Caco-2 (cell line): ENCODE data around the gene VPS26A. TPM values are rescaled to one million over a fixed set of nuclear protein-coding genes. Genes with fewer than 3 reads are reported as not detected.

ENCODE experiments used
- BruUV-seq: library from RNA; stranded (reverse); fragments of 400-500 nt; replicated peaks from 2 replicates; lab custom pipeline; 2021; lab: Mats Ljungman, UMichigan
- CTCF ChIA-PET: fragments of 300-600 bp; sonication (Branson Sonifier 250); formaldehyde crosslinking; loops from one replicate; lab custom pipeline; 2022; ENCODE audit warnings: antibody characterized with exemption; lab: Charles Lee
- POLR2A ChIA-PET: fragments of 300-600 bp; sonication (Branson Sonifier 250); formaldehyde crosslinking; loops from one replicate; lab custom pipeline; 2022; ENCODE audit warnings: antibody characterized with exemption; lab: Charles Lee
- DNase-seq, 2 experiments: peaks; one replicate each; pipeline versions ENCODE4 v3.0.0 to v3.0.0-alpha.2; 2020 to 2022
- H3K27me3 ChIP-seq: replicated peaks from 2 replicates; pipeline ENCODE4 v1.6.0; 2011; ENCODE audit warnings: low read length; ENCODE audit not compliant: control insufficient read depth, insufficient read depth
- H3K36me3 ChIP-seq: 2 replicates; pipeline ENCODE4 v1.5.1; 2011; ENCODE audit warnings: low read length; ENCODE audit not compliant: control insufficient read depth, insufficient read depth
- H3K4me1 ChIP-seq: fragments of 250-450 bp; sonication (Bioruptor Pico); 2 replicates; pipeline ENCODE4 v1.5.1; 2020; ENCODE audit warnings: mild to moderate bottlenecking
- H3K4me3 ChIP-seq: 2 replicates; pipeline ENCODE4 v1.5.1; 2011; ENCODE audit warnings: low read depth, mild to moderate bottlenecking, control low read depth, low read length
- H3K9me3 ChIP-seq: fragments of 250-450 bp; sonication (Bioruptor Pico); 2 replicates; pipeline ENCODE4 v1.5.1; 2020; ENCODE audit warnings: mild to moderate bottlenecking, moderate library complexity
- H3K27ac Mint-ChIP-seq: one replicate; pipeline ENCODE4 v1.8.0; 2022; ENCODE audit warnings: mixed read lengths; ENCODE audit not compliant: unreplicated experiment
- H3K27me3 Mint-ChIP-seq: one replicate; pipeline ENCODE4 v1.8.0; 2022; ENCODE audit warnings: mixed read lengths; ENCODE audit not compliant: insufficient read depth, unreplicated experiment
- H3K36me3 Mint-ChIP-seq: one replicate; pipeline ENCODE4 v1.8.0; 2022; ENCODE audit warnings: mild to moderate bottlenecking, mixed read lengths; ENCODE audit not compliant: insufficient read depth, unreplicated experiment
- H3K4me1 Mint-ChIP-seq: one replicate; pipeline ENCODE4 v1.8.0; 2022; ENCODE audit warnings: low read depth, mixed read lengths; ENCODE audit not compliant: unreplicated experiment
- H3K4me3 Mint-ChIP-seq: one replicate; pipeline ENCODE4 v1.8.0; 2022; ENCODE audit warnings: mild to moderate bottlenecking, moderate library complexity, mixed read lengths; ENCODE audit not compliant: unreplicated experiment
- H3K9me3 Mint-ChIP-seq: one replicate; pipeline ENCODE4 v1.8.0; 2022; ENCODE audit warnings: mixed read lengths; ENCODE audit not compliant: unreplicated experiment
- intact Hi-C: fragments of 100-400 bp; cut with micrococcal nuclease; formaldehyde crosslinking; loops from one replicate; pipeline ENCODE4 v1.10.0; 2022; ENCODE audit not compliant: unreplicated experiment
- total RNA-seq: library from RNA; stranded (reverse); gene quantifications from 2 replicates; pipeline ENCODE4 v1.2.3, GENCODE V29; 2022
- TF ChIP-seq, protein P1 (sequence below), 2 experiments: fragments of 200-600 bp in 1 of 2; IDR thresholded peaks; 1 replicate in 1 of 2; 2 replicates in 1 of 2; pipeline versions ENCODE4 v1.5.1 to v1.8.0; 2011 to 2022; ENCODE audit warnings: antibody characterized with exemption in 1 of 2, control low read depth in 1 of 2, inconsistent platforms in 1 of 2, low read depth in 1 of 2, low read length in 1 of 2, mild to moderate bottlenecking in 1 of 2, moderate library complexity in 1 of 2; ENCODE audit not compliant: insufficient read depth in 1 of 2, severe bottlenecking in 1 of 2, unreplicated experiment in 1 of 2

Gene VPS26A
- total RNA-seq, 1 experiment from 2014 or later = 143 TPM

DNA sequence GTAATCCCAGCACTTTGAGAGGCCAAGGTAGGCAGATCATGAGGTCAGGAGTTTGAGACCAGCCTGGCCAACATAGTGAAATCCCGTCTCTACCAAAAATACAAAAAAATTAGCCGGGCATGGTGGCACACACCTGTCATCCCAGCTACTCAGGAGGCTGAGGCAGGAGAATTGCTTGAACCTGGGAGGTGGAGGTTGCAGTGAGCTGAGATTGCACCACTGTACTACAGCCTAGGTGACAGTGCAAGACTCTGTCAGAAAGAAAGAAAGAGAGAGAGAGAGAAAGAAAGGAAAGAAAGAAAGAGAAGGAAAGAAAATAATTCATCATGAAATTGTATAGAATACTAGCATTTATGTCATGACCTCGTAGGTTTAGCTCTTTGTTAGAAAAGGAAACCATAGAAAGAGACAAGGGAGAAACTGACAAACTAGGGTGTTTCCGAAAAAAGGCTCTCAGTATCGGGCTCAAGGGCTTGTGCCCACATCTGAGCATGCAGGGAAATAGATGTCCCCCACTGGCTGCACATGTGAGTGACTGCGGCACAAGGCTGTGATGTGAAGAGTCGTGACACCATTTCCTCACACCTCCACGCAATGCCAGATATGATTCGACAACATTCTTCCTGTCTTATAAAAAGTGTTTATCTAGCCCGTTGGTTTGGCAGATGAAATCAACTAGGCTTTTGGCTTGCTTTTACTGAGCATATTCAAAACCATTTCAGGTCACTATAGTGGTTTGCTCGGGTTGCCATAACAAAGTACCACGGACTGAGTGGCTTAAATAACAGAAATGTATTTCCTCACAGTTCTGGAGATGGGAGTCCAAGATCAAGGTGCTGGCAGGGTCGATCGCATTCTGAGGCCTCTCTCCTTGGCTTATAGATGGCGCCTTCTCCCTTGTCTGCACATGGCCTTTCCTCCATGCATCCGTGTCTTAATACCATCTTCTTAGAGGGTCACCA lies 34.1 kb upstream of the VPS26A start:
- H3K27ac Mint-ChIP-seq = no peak overlapping the region
- intact Hi-C loops = no loop called here
- H3K9me3 ChIP-seq = no peaks in the 10 kb centered on the region
- no TSS peak for BruUV-seq
- no peaks in the 10 kb centered on the region; the same call in 1 of the 2 replicates for H3K27me3 ChIP-seq
- CTCF ChIA-PET = no interaction called here
- peaks cover 7% of the 10 kb centered on the region for H3K4me1 Mint-ChIP-seq
- H3K9me3 Mint-ChIP-seq = no peaks in the 10 kb centered on the region
- peaks cover 16% of the 10 kb centered on the region for H3K27me3 Mint-ChIP-seq
- TF ChIP-seq, protein P1, sequence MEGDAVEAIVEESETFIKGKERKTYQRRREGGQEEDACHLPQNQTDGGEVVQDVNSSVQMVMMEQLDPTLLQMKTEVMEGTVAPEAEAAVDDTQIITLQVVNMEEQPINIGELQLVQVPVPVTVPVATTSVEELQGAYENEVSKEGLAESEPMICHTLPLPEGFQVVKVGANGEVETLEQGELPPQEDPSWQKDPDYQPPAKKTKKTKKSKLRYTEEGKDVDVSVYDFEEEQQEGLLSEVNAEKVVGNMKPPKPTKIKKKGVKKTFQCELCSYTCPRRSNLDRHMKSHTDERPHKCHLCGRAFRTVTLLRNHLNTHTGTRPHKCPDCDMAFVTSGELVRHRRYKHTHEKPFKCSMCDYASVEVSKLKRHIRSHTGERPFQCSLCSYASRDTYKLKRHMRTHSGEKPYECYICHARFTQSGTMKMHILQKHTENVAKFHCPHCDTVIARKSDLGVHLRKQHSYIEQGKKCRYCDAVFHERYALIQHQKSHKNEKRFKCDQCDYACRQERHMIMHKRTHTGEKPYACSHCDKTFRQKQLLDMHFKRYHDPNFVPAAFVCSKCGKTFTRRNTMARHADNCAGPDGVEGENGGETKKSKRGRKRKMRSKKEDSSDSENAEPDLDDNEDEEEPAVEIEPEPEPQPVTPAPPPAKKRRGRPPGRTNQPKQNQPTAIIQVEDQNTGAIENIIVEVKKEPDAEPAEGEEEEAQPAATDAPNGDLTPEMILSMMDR (IDR thresholded peaks at IDR 0.05; ENCODE audit: insufficient read depth in 1 of 2, low read depth in 1 of 2, low read length in 1 of 2, severe bottlenecking in 1 of 2, unreplicated experiment in 1 of 2) = no peak
- H3K36me3 ChIP-seq = no peaks in the 10 kb centered on the region
- no peaks in the 10 kb centered on the region for H3K4me1 ChIP-seq
- DNase-seq = no peak
- H3K36me3 Mint-ChIP-seq = no peaks in the 10 kb centered on the region
- H3K4me3 ChIP-seq = no peak overlapping the region
- POLR2A ChIA-PET = no interaction called here
- H3K4me3 Mint-ChIP-seq = no peak overlapping the region

DNA sequence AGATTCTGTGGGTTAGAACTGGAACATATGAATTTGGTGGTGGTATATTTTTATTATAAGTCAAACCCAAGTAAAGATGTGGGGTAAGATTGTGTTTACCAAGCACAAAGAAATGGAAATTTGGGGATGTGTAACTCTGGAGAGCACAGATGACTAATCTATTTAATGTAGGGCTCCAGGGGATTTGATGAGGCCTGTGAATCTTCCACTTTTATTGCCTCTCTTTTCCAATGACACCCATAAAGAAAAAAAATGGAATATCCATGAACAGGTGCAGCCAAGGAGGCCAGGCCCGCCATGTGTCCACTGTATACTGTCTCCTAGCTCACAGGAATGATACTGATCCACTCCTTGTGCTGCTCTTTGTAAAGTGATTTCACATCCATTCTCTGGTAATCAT lies 33.3 kb upstream of the VPS26A start:
- TF ChIP-seq, protein P1 (IDR thresholded peaks at IDR 0.05; ENCODE audit: insufficient read depth in 1 of 2, low read depth in 1 of 2, low read length in 1 of 2, severe bottlenecking in 1 of 2, unreplicated experiment in 1 of 2) = no peak
- H3K27me3 ChIP-seq = no peaks in the 10 kb centered on the region; the same call in 1 of the 2 replicates
- intact Hi-C loops = no loop called here
- ChIA-PET CTCF (interaction anchor here (1.2 kb wide), 1 partner anchor 25 kb away, joined by 6 read pairs; no protein-coding TSS in a partner anchor), POLR2A (no interaction called here)
- Mint-ChIP-seq H3K27me3 (peaks cover 13% of the 10 kb centered on the region), H3K4me3 (no peak overlapping the region), H3K4me1 (peaks cover 7% of the 10 kb centered on the region), H3K27ac (no peak overlapping the region), H3K36me3 (no peaks in the 10 kb centered on the region), H3K9me3 (no peaks in the 10 kb centered on the region)
- no peaks in the 10 kb centered on the region for H3K4me1 ChIP-seq
- no peak for DNase-seq
- BruUV-seq = no TSS peak
- H3K9me3 ChIP-seq = no peaks in the 10 kb centered on the region
- H3K36me3 ChIP-seq = no peaks in the 10 kb centered on the region
- H3K4me3 ChIP-seq = no peak overlapping the region

DNA sequence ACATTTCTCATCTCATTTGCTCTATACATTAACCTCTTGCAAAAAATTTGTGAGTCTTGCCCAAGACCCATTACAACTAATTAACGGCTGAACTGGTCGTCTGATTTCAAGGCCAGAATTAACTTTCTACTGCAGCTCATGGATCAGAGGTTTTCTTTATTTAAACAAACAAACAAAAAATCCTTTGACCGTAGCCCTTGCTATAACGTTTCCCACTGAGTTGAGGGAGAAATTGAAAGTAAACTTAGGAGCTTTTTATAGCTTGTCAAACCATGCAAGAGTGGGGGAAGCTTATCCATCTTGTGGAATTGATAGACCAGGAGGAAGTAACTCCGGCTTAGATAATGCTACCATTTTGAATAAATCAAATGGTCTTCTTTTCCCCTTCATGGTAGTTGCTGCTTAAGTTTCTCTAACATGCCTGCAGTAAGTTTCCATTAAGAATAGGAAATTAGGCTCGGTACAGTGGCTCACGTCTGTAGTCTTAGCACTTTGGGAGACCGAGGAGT lies 32.8 kb upstream of the VPS26A start:
- no peak for DNase-seq
- intact Hi-C loops = no loop called here
- no TSS peak for BruUV-seq
- Histone ChIP-seq H3K36me3 (no peaks in the 10 kb centered on the region), H3K27me3 (no peaks in the 10 kb centered on the region; the same call in 1 of the 2 replicates), H3K9me3 (no peaks in the 10 kb centered on the region), H3K4me1 (no peaks in the 10 kb centered on the region), H3K4me3 (no peak overlapping the region)
- Mint-ChIP-seq H3K27ac (no peak overlapping the region), H3K4me1 (peaks cover 7% of the 10 kb centered on the region), H3K36me3 (no peaks in the 10 kb centered on the region), H3K9me3 (no peaks in the 10 kb centered on the region), H3K4me3 (no peak overlapping the region), H3K27me3 (peaks cover 11% of the 10 kb centered on the region)
- TF ChIP-seq, protein P1 (IDR thresholded peaks at IDR 0.05; ENCODE audit: insufficient read depth in 1 of 2, low read depth in 1 of 2, low read length in 1 of 2, severe bottlenecking in 1 of 2, unreplicated experiment in 1 of 2) = no peak
- POLR2A ChIA-PET = no interaction called here
- CTCF ChIA-PET = interaction anchor here (1.2 to 1.8 kb wide), 2 partner anchors 25 to 110 kb away, joined by 4 to 6 read pairs; no protein-coding TSS in a partner anchor
